GM21786 (cell line): ENCODE data around the gene BTBD16.

Experiments used
- ATAC-seq: cut with Tn5 transposase; IDR thresholded peaks from one replicate; pipeline ENCODE4 v1.9.1; 2021; ENCODE audit not compliant: unreplicated experiment

BTBD16 gene

DNA sequence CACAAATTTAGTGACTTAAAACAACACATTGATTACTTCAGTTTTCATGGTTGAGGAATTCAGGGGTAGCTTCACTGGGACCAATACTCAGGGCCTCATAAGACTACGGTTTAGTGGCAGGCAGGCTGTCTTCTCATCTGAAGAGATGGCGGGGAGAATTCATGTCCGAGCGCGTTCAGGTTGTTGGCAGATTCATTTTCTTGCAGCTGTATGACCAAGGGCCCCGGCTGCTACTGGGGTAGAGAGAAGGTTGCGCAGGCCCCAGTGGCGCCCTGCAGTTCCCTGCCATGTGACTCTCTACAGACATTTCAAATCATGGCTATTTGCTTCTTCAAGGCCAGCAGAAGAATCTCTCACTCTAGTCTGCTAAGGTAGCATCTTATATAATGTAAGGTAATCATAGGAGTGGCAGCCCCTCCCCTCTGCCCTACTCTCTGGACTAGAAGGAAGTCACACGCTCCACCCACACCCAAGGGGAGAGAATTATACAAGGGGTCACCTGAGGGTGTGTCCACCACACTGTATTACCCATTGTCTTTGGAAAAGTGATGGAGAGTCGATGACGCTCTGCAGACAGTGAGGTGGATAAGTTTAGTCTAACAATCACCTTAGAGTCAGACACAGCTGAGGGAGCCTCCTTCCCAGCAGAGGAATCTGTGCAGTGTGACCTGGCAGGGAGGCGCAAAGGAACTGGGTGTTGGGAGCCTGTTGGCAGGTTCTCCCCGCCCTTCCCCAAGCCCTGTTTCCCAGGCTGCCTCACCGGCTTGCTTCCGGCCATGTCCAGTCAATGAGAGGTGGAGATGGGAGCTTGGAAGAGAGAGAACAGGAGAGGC lies 67.7 kb downstream of the BTBD16 start:
- ATAC-seq, result no peak

DNA sequence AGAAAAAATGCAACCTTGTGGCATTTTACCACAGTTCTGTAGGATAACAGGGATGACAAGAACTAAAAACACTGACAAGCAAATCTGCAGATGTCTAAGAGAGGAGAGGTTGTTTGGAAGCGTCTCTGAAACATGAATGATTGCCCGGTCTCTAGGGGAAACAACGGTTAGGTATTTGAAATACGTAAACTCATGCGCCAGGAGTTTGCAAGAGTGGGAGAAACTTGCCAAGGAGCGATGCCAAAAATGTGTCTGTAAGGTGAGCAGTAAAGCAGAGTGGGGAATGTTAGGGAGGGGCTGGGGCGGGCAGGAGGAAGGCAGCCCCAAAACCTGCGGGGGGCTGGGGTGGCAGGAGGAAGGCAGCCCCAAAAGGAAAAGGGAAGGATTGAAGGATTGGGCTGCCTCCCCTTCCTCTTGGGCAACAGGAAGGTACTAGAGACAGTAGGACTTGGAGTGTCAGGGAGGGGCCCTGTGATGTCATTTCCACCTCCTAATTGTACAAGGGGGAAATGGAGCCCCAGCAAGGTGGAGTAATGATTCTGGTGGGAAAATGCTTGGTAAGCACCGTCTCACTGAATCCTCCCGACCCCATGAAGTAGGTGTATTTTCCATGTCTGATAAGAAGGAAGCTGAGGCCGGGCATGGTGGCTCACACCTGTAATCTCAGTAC lies 70.2 kb downstream of the BTBD16 start:
- no peak for ATAC-seq

DNA sequence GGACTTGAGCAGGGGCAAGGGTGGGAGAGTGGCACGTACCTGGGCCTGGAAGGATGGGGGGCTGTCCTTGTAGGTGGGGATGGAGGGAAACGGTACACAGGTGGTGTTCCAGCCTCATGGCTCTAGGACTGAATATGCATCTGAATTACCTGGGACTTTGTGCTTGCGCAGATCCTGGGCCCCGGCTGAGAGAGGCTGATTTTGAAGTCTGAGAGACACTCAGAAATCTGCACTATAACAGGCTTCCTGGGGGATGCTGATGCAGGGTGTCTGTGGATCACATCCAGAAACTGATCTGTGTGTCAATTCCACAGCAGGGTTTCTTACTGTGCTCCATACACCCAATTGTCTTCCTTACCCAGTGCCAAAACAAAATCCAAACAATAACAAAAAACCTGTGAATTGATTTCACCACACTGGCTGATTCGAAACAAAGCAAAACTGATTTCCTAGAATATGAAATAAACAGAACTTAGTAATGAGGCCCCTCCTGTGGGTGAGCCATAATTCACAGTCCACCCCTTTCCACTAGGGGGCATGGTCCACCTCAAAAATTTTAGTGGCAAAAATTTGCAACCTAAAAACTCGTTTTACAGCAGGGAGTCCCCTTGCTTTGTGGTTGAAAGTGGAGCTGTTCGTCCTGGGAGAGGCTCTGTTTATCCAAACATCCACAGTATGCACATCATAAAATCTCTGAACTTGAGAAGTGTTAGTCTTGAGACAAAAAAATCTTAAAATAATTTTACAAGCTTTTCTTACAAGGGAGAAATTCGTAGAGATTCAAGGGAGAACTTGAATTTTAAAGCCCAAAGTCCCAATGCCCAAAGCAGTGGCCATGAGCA lies 71.4 kb downstream of the BTBD16 start:
- no peak for ATAC-seq

DNA sequence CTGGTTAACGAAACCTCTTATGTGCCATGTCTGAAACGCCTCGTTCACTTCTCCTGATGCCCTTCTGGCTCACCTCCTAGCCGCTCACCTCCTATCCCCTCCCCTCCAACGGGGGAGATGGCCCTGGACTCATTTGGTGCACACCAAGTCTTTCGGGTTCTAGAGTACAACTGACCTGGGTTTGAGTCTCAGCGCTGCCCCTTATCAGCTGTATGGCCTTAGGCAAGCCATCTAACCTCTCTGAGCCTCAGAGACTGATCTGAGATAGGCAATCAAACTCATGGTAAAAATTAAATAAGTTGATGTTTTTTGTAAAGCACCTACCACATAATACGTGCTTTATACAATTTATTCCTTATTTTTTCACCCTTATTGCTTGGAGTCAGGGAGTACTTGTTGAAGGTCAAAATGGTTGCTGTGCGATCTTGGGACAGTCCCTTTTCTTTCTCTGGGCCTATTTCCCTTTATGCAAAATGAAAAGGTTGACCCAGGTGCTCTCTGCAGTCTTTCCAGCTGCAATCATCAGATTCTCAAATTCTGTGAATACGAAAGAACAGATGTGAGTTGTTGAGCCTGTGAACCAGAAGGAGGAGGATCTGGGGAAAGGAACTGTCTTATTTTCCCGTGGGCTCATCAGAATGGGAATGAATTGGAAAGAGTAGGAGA lies 72.2 kb downstream of the BTBD16 start:
- no peak for ATAC-seq

DNA sequence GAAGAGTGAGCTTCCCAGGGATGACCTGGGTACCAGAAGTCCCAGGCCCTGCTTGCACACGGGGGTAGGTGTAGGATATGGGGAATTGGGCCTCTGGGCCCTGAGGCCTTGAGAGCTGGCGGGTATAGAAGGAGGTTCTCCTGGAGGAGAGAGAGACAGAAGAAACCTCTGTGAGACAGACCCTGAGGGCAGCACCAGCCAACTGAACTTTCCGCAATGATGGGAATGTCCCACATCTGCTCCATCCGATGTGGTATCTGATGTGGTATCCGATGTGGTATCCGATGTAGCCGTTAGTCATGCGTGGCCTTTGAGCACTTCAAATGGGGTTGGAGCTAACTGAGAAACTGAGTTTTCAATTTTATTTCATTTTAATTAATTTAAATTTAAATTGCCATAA lies 72.8 kb downstream of the BTBD16 start:
- no peak for ATAC-seq

DNA sequence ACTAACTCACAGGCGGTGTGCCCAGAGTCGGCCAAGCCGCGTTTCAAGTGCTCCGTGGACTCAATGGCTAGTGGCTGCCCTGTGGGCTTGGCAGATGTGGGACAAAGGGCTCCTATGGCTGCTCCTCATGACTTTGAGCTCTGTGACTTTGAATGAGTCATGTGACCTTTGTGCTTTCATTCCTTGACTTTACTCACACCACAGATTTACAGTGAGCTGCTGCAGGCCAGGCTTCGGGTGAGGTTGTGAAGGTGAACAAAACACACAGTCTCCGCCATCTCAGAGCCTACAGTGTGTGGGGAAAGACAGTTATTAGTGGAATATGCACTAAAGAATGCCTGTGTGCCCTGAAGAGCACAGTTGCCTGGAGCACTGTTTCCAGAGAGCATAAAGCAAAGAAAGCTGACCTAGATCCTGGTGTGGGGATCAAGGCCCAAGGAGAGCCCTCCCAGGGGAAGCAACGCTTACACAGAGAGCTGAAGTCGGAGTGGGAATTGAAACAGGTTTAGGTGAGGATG lies 73.7 kb downstream of the BTBD16 start:
- ATAC-seq, result no peak

DNA sequence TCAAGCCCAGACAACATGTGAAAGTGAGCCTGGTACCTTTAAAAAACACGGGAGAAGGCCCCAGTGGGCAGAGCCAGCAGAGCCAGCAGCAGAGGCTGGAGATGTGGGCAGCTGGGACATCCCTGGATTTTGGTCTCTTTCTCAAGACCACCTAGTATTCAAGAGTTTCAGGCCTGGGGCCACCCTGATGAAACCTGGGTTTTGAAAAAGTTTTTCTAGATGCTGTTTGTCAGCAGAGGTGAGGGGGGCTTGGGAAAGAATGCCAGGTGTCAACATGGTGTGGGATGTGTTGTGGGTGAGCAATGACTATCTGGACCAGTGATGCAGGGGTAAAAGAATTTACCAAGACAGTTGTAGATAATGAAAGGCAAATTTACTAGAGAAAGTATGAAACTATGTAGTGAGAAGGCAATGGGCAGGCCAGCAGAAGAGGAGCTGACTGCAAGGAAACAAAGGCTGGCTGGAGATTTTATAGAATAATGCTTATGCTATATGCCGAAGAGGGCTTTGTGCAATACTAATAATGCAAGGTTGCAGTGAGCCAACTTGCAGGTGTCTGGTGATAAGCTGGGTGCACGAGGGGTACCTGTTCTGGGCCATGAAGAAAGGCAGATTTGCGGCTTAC lies 75.3 kb downstream of the BTBD16 start:
- no peak for ATAC-seq

DNA sequence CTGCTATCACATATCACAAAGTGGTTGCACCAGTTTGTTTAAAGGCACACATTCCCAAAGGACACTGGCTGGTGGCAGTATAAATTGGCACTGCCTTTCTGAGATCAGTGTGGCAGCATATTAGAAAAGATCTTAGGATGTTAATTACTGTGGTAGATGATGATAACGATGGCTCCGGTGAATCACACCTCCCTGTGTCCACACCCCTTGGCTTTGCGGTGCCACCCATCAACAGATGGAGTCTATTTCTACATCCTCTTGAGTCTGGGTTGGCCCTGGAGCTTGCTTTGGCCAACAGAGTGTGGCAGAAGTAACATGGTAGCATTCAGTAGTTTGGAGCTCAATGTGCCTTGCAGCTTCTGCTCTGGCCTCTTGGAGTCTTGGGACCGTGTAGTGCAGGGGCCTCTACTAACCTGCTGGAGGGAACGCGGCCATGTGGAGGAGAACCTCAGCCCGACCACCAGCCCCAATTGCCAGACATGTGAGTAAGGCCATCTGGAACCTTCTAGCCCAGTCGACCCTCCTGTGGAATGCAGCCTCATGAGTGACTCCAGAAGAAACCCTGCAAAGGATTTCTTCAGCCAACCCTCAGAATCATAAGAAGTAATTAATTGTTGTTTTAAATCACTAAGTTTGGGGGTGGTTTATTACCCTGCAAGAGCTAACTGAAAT lies 76.2 kb downstream of the BTBD16 start:
- no peak for ATAC-seq

DNA sequence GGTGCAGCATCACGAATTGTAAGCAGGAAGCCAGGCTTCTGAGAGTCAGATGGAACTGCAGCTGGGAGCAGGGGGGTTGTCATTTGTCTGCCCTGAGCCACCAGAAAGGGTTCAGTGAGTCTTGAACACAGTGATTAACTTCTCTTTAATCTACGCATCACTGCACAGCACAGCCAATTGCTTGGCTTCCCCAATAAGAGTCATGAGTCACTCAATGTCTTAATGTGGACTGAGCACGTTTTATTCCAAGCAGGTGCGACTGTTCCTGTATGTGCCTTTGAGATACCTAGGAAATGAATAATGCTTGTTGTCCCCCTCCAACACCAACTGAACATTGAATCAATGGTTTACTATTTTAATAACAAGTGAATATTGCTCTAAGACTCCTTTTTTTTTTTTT lies 77.4 kb downstream of the BTBD16 start:
- no peak for ATAC-seq

DNA sequence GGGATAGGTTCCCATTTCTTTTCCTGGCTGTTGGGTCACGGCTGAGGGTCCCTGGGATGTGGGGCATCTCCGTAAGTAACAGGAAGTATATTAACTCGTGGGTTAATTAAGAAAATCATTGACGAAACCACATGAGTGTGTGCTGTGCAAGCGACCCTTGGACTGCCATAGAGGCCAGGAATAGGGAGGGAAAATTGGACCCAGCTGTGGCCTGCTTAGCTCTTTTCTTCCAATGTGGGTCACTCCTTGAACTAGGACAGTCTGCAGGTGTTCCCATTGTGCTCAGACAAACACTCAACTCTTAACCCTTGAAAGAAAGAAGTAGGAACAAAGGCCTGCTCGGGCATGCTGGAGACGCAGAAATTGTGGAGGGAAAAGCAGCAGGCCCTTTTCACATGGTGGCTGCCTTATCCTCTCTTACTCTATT lies 77.9 kb downstream of the BTBD16 start:
- no peak for ATAC-seq

DNA sequence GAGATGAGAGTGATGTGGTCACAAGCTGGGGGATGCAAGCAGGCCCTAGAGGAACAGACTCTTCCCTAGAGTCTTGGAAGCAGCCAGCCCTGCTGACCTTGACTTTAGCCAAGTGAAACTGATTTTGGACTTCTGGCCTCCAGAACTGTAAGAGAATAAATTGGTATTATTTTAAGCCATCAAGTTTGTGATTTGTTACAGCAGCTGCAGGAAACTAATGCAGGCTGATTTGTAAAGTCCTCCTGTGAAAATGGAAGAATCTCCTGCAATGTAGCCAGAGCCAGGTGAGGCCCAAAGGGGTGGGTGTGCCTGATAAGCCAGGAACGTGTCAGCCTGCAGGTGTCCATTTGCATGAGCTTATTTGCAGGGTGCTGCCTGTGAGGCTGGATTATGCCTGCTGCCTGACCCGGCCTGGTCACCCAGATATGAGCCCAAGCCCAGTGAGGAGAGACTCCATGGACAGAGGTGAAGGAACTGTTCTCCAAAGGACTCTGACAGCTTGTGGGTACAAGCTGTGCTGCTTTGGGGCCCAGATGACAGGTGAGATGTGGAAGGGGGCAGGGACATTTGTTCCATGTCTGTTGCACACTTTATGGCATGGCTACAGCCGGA lies 78.8 kb downstream of the BTBD16 start:
- ATAC-seq, result no peak

DNA sequence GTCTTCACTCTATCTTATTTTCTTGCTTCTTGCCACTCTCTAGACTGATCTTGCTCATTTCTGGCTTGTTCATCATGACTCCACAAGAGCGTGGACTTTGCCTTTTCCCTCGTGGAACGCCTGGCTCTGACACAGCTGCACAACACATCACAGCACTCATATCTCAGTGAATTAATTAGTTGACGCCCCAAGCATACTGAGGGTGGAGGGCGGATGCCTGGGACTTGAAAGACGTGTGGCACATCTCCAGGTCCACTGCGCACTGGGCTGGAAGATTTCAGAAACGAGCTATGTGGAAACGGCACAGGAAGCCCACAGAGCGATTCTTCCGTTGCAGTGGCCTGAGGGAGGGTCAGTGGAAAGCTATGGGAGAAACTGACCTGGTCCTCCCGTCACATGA lies 79.8 kb downstream of the BTBD16 start:
- ATAC-seq, result no peak

DNA sequence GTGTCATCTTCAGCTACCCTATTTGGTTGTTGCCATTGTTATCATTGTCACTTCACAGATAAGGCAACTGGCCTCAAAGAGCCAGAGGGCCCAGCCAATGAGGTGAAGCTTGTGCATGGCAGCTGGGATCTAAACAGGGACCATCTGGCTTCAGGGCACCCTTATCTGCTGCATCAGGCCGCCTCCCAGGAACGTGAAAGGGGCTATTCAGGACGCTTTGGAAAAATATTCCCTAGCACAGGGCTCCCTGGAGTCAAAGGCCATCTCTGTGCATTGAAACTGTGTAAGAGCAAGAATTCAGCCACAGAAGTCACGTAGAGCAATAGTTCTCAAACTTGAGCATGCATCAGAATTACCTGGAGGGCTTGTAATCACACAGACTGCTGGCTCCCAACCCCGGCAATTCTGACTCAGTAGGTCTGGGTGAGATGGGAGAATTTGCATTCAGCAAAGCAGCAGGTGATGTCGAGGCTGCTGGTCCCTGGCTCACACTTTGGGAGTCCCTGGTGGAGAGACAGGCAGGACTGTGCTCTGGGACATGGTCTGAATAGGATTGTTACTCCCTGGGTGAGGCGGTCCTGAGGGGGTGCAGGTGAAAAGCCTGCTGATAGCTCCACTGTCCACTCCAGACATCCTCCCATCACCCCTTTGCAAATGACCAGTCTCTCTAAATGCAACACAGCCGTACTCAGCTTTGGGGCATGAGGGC lies 81.9 kb downstream of the BTBD16 start:
- ATAC-seq, result no peak

DNA sequence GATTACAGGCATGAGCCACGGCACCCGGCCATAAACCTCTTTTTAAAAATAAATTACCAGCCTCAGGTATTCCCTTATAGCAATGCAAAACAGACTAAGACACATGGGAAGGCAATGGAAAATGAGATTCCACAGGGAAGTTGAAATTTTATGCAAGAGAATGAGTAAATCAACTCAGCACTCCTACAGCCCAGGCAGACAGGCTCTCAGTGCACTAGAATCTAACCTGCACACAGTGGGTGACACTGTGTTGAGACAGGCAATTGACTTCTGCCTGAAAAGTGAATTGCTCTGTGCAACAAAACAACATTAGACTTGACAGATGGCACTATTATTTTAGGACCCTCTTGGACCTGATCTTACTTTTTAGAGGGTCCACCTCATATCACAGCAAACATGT lies 83.3 kb downstream of the BTBD16 start:
- ATAC-seq, result no peak

DNA sequence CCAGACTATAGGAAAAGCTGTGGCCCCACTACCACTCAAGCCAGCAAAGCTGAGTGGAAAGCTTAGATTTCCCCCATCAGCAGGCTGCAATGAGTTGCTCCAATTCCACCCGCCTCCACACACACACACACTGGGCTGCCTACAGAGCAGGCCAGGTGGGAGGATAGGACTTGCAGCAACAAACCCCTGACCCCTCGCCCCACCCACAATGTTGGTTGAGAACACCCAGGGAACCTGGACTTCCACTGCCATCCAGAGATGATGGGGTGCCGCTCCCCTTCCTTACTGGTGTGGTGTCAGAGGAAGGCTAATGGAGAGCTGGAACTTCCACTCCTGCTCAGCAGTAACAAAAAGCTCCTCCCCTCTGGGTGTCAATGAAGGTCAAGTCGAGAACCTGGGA lies 86.6 kb downstream of the BTBD16 start:
- ATAC-seq, result no peak

DNA sequence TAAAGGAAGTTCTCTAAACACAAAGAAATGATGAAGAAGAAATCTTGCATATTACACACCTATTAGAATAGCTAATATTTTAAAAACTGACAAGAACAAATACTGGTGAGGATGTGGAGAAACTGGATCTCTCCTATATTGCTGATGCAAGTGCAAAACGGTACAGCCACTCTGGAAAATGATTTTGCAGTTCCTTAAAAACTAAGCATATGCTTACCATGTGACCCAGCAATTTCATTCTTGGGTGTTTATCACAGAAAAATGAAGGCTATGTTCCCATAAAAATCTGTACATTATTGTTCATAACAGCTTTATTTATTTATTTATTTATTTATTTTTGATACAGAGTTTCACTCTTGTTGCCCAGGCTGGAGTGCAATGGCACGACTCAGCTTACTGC lies 88.5 kb downstream of the BTBD16 start:
- ATAC-seq, result no peak

DNA sequence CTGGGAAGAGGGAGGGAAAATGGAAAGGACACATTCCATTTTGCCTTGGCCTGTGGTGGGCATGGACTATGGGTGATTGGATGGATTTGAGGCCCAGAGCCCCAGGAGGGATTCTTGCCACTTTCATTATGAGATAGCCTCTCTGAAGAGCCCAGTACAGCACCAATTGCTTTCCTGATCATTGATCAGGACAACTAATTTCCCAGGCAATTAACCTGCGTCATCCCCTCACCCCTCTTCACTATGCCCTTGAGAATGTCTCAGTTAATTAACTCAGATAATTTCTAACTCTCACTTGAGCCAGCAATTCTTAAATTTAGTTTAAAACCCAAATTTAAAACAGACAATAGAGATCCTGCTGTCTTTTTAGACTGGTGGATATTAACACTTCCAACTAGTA lies 90.0 kb downstream of the BTBD16 start:
- ATAC-seq, result no peak

DNA sequence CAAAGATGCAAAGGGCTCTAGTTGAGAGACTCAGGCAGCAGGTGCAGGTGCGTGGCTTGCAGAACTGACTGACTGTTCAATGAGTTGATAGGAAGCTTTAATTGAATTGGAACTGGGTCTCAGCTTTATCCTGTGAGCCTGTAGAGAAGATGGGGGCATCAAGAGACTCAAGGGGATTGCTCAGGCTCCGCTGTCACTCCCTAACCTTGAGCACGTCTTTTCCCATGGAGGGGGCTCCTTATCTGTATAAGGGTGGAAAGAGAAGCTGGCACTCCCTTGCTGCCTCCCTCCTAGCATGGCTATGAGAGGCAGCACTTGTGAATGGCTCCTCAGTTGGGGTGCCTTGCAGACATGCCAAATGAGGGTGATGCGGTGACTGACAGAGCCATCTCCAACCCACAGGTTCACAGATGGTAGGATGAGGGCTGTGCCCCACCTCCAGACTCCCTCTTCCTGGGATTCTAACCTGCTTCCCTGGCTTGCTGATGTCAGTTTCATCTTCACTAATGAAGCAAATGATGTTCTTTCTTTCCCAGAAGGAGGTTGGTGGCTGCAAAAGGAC lies 91.0 kb downstream of the BTBD16 start:
- ATAC-seq, result no peak

DNA sequence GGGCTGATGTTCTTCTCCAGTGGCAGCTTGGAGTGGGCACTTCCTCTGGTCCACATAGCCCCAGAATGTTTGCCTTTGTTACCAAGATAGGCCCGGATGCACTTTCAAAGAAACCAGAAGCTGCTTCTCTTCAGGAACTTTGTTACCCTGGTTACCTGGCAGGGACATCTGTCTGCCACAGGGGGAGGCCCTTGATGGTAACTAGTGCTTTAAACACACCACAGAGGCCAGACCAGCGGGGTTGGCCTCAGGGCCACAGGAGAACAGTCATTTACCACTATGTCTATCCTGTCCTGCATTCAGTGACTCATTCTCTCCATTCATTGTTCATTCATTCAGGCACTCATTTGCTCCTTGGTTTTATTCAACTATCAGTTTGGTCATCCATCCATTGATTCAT lies 91.5 kb downstream of the BTBD16 start:
- no peak for ATAC-seq
